Ammon's horn (tissue), 1 donor: ENCODE data around the gene ZNF782.
"Not testable (repeated sequence)": the region's sequence is repeated elsewhere in the genome, so short reads cannot be mapped to it uniquely, and the experiment has no call there.

Experiments
- DNase-seq: peaks from one replicate; pipeline ENCODE4 v3.0.0-alpha.2; 2016; ENCODE audit warnings: low spot score

ZNF782 gene

DNA sequence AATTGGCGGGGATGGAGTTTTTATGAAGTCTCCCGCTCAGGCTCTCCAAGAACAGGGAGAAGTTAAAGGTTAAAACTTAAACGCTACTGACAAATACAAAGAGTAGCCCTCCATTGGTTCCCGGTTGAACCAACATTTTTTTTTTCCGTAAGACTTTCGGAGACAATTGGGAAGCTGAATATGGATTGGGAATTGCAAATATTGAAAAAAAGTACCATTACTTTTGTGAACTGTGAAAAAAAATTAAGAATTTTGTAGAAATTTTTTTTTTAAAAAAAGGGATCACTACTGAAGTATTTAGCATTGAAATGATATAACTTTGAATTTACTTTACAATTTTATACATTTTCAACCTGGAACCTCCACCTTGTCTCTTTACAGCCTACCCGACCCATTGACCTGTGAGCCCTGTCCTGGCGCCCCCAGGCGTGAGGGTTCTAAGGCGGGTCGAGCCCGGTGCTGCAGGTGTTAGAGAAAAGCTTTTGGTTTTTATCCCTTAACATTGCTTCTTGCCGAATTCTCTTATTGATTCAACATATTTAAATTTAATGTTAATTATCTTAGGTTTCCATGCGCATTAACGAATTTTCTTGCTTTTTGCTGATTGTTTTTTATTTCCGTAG lies 448 bp upstream of the ZNF782 start:
- DNase-seq = no peak

DNA sequence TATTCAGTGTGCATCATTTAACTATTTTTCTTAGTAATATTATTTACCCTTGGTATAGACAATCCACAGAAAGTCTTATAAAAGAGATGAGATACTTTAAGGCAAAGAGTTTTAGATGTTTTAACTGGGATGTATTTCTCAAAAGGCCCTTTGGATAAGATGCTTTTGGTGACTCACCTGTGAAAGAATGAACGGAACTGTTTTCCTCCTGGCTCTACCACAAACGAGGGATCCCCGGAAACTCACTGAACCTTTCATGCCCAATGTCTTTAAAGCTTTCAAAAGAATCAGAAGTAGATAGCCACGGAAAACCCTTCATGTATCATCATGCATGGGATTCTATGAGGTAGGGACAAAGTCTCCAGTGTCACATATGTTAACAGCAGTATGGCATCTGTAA lies 1.6 kb downstream of the ZNF782 start:
- DNase-seq = no peak

DNA sequence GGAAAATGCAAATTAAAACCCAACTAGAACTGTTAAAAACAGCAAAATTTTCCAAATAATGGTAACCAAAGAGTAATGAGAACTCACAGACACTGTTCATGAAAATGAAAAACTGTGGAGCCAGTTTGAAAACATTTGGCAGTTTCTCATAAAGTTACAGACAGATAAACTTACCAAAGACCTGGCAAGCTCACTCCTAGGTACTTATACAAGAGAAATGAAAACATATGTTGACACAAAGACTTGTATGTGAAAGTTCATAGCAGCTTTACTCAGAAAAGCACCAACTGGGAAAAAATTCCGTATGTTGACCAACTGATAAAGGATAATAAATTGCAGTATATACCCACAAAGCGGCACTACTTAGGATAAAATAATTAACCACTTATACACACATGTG lies 10.3 kb downstream of the ZNF782 start:
- no peak for DNase-seq

DNA sequence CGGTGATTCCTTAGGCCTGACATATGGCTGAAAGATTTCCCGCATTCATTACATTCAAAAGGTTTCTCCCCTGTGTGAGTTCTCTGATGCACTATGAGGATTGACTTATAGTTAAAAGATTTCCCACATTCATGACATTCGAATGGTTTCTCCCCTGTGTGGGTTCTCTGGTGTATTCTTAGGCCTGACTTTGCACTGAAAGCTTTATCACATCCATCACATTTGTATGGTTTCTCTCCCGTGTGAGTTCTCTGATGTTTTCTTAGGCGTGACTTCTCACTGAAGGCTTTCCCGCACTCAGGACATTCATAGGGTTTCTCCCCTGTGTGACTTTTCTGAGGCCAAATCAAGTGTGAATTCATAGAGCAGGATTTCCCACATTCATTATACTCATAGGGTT lies 35.8 kb downstream of the ZNF782 start:
- DNase-seq = no peak

DNA sequence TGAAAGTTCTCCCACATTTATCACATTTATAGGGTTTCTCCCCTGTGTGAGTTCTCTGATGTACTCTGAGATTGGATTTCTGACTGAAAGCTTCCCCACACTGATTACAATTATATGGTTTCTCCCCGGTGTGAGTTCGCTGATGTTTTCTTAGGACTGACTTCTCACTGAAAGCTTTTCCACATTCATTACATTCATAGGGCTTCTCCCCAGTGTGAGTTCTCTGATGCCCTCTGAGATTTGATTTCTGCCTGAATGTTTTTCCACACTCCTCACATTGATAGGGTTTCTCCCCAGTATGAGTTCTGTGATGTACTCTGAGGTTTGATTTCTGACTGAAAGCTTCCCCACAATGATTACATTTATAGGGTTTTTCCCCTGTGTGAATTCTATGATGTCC lies 36.3 kb downstream of the ZNF782 start:
- DNase-seq = no peak

DNA sequence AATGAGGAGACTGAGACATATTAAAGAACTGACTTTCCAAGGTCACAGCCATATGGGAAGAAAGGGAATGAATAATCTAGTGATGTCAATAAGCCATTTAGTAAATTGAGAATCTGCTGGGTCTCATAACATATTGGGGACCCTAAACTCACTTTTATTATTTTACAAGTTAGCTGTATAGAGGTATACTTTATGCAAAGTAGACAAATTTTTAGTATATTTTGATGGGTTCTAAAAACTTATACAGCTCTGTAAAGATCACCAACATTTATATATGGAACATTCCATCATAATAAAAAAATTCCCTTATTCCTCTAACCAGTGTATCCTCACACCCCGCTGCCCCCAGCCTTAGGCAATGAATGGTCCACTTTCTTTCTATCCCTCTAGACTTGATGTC lies 40.7 kb downstream of the ZNF782 start:
- DNase-seq = no peak

DNA sequence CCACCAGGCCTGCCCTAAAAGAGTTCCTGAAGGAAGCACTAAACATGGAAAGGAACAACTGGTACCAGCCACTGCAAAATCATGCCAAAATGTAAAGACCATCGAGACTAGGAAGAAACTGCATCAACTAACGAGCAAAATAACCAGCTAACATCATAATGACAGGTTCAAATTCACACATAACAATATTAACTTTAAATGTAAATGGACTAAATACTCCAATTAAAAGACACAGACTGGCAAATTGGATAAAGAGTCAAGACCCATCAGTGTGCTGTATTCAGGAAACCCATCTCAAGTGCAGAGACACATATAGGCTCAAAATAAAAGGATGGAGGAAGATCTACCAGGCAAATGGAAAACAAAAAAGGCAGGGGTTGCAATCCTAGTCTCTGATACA lies 55.4 kb downstream of the ZNF782 start:
- not testable (repeated sequence) for DNase-seq

DNA sequence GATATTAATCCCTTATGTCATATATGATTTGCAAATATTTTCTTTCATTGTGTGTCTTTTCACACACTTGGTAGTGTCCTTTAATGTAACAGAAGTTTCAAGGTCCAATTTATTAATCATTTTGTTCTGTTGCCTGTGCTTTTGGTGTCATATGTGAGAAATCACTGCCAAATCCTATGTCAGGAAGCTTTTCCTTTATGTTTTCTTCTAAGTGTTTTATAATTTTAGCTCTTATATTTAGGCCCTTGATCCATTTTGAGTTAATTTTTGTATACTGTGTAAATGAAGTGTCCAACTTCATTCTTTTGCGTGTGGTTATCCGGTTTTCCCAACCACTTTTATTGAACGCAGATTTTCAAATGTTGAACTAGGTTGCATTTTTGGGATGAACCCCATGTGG lies 70.3 kb downstream of the ZNF782 start:
- DNase-seq = no peak

DNA sequence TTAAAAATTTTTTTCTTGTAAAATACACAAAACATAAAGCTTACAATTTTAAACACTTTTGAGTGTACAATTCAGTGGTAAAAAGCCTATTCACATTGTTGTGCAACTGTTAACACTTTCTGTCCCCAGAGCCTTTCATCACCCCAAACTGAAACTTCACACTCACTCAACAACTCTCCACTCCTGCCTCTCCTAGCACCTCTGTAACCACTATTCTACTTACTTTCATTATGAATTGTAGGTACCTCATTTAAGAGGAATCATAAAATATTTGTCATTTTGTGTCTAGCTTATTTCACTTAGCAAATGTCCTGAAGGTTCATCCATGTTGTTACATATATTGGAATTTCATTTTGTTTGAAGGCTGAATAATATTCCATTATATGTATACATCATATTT lies 72.1 kb downstream of the ZNF782 start:
- DNase-seq = no peak

DNA sequence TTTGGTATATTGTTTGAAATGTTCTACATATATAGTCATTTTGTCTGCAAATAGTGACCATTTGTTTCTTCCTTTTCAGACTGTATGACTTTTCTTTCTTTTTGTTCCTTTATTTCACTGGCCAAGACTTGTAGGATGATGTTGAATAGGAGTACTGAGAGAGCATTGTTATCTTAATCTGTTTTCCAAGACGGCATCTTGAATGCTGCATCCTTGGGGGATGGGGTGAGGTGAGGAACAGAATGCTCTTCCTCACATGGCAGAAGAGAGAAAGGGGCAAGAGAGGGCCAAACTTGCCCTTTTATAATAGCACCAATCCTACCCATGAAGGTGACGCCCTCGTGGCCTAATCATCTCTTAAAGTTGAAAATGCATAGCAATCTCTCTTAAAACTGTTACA lies 72.8 kb downstream of the ZNF782 start:
- no peak for DNase-seq

DNA sequence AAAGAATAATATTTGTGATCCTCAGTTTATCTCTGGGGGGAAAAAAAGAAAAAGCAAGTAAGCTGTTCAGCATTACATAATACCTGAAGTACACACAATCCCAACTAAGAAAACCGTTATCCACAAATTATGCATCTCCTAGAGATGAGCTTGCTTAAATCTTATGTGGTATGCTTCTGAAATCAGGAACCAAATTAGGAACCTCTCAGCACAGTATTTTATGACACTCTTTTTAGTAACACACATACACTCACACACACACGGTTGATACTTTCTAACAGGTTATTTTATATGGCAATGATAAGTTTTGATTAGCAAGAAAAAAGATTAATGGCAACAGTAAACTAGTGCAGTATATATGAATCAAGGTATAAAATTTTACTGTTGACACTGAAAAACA lies 75.2 kb downstream of the ZNF782 start:
- DNase-seq = no peak

DNA sequence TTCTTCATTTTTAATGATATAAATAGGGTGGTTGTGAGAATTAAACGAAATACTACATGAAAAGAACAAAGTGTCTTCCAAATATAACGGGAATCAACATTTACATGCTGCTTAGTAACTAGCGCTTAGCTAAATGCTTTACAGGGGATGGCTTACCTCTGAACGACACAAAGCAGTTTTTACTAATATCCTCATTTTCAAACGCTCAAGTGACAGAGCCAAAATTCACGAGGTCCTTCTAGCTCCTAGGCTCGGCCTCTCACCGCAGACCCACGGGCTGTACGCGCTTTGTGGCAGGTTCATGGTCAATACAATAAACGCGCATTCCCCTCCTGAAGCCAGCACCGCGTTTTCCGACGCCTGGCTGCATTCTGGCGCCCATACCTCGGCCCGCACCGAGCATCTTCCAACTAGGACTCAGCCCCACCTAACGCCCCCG lies 76.9 kb downstream of the ZNF782 start:
- DNase-seq = no peak

DNA sequence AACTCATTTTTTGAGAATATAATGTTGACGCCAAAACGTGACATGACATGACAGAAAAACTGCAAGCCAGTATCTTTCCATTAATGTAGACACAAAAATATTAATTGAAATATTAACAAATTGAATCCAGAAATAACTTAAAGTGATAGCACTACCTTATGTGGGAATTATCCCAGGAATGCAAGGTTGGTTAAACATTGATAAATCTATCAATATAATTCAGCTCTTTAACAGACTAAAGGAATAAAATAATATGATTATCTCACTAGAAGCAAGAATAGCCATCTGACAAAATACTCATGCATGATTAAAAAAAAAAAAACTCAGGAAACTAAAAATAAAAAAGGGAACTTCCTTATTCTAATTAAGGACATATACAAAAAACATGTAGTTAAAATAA lies 83.2 kb downstream of the ZNF782 start:
- no peak for DNase-seq

DNA sequence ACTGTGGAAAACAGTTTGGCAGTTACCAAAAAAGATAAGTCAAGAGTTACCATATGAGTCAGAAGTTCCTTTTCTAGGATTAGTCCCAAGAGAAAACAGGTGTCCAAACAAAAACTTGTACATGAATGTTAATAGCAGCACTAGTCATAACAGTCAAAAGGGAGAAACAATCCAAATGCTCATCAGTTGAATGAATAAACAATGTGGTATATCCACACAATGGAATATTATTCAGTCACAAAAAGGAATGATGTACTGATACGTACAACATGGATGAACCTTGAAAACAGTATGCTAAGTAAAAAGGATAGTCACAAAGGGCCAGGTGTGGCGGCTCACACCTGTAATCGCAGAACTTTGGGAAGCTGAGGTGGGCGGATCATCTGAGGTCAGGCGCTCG lies 84.3 kb downstream of the ZNF782 start:
- DNase-seq = no peak
